Nephron (organoid): ENCODE results near the gene AATF.

Experiments
- H3K27ac Mint-ChIP-seq, 3 experiments: 2 replicates each; pipeline ENCODE4 v1.8.0; 2020; ENCODE audit warnings: mixed read lengths in 3 of 3, mild to moderate bottlenecking in 2 of 3, moderate library complexity in 1 of 3
- H3K27me3 Mint-ChIP-seq: 2 replicates; pipeline ENCODE4 v1.8.0; 2021; ENCODE audit warnings: low read depth, mild to moderate bottlenecking, moderate library complexity, mixed read lengths
- H3K36me3 Mint-ChIP-seq: 2 replicates; pipeline ENCODE4 v1.8.0; 2020; ENCODE audit warnings: low read depth, mixed read lengths
- H3K4me1 Mint-ChIP-seq: 2 replicates; pipeline ENCODE4 v1.8.0; 2020; ENCODE audit warnings: mixed read lengths
- H3K4me3 Mint-ChIP-seq, 3 experiments: 2 replicates each; pipeline ENCODE4 v1.8.0; 2020; ENCODE audit warnings: mild to moderate bottlenecking in 3 of 3, mixed read lengths in 3 of 3, moderate library complexity in 2 of 3
- H3K9me3 Mint-ChIP-seq: 2 replicates; pipeline ENCODE4 v1.8.0; 2020; ENCODE audit warnings: mixed read lengths
- TF ChIP-seq, protein P1 (sequence below), 3 experiments: fragments of 200-600 bp; sonication (generic); IDR thresholded peaks; one replicate each; pipeline ENCODE4 v1.5.0; 2021; ENCODE audit warnings: antibody characterized with exemption in 3 of 3; ENCODE audit not compliant: unreplicated experiment in 3 of 3

The AATF gene

DNA sequence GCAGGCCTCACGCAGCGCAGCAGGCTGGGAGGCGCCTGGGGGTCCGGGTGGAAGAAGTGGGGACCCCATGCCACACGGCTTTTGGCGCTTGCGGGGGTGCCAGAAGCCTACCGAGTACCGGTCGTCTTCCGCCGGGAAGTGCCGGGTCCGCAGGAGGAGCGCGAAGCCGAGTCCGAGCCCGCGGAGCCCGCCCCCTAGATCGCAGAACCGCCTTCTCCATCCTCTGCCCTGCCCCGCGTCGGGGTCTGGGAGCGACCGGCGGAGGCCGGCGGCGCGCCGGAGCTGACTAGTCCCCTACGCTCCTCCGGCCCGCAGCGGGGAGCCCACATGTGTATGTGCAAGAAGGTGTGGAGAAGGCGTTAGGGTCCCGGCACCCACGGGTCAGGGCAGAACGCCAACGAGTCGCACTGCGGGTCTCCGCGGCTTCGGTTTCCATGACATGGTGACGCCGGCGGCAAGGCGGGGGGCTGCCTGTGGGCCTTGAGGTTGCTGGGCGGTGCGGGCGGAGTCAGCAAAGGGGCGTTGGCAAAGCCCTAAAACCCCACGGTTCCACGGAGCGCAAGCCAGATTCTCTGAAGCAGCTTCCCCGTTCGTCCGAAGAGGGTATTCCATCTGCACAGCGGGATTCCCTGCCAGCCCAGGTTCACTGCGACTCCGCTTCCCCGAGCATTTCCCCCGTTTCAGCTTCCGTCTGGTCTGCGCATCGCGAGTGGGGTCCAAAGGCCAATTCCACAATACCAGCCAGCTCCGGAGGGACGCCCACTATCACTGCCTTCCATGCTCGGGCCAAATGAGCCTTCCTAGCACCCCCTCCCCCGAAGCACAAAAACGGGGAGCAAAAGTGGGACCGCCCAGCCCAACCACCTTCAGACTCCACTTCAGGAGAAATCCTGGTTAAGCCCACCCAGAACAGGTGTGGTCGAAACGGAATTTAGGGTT lies 13.8 kb upstream of the AATF start:
- Mint-ChIP-seq H3K27ac (peak overlapping the region; percentile 55 to 97 (median 91)), H3K4me1 (peaks cover 62% of the 10 kb centered on the region), H3K9me3 (peaks cover 3% of the 10 kb centered on the region)

DNA sequence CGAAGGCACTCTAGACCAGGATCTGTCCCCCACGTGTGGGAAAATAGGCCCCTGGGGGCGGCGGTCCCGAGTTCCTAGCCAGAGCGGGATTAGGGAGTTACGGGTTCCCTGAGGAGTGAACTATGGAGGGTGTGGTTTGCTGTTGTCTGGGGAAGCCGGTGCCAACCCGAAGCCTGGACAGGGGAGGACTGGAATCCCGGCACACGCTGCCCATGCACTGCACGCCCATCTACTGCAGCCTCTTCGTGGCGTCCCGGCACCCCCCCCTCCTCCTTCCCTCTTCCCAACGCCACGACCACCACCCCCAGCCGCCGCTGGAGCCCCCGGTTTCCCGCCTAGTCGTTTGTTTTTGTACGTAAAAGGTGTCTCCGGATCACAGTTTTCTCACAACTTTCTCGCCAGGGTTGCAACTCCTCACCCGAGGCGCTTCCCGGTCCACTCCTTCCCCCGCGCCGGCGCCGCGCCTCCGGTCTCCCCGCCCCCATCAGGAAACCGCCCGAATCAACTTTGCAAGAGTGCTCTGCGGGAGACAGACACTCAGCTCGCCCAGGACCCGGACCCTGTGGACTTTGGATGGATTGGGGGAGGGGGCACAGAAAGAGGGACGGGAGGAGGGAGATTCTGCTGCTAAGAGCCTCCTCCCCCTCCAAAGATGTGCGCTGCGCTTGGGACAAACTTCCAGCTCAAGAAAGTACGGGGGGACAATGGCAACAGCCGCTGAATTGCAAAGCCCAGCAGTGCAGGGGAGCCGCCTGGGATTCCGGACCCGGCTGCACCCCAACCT lies 12.9 kb upstream of the AATF start:
- TF ChIP-seq, protein P1, sequence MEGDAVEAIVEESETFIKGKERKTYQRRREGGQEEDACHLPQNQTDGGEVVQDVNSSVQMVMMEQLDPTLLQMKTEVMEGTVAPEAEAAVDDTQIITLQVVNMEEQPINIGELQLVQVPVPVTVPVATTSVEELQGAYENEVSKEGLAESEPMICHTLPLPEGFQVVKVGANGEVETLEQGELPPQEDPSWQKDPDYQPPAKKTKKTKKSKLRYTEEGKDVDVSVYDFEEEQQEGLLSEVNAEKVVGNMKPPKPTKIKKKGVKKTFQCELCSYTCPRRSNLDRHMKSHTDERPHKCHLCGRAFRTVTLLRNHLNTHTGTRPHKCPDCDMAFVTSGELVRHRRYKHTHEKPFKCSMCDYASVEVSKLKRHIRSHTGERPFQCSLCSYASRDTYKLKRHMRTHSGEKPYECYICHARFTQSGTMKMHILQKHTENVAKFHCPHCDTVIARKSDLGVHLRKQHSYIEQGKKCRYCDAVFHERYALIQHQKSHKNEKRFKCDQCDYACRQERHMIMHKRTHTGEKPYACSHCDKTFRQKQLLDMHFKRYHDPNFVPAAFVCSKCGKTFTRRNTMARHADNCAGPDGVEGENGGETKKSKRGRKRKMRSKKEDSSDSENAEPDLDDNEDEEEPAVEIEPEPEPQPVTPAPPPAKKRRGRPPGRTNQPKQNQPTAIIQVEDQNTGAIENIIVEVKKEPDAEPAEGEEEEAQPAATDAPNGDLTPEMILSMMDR (IDR thresholded peaks at IDR 0.05; ENCODE audit: unreplicated experiment in 3 of 3) = no peak
- peaks cover 56% of the 10 kb centered on the region for H3K4me1 Mint-ChIP-seq
- H3K9me3 Mint-ChIP-seq = peaks cover 3% of the 10 kb centered on the region
- peaks cover 4% of the 10 kb centered on the region for H3K36me3 Mint-ChIP-seq
- H3K4me3 Mint-ChIP-seq = peak overlapping the region; percentile 64 to 94 (median 92)
- peaks cover 100% of the 10 kb centered on the region for H3K27me3 Mint-ChIP-seq
- peak overlapping the region; percentile 55 to 97 (median 91) for H3K27ac Mint-ChIP-seq

More for the DNA sequence above, 13.8 kb upstream of the AATF start:
- H3K36me3 Mint-ChIP-seq = peaks cover 2% of the 10 kb centered on the region
- H3K27me3 Mint-ChIP-seq = peaks cover 100% of the 10 kb centered on the region
- TF ChIP-seq, protein P1 (IDR thresholded peaks at IDR 0.05; ENCODE audit: unreplicated experiment in 3 of 3) = no peak
- peak overlapping the region; percentile 64 to 94 (median 92) for H3K4me3 Mint-ChIP-seq

DNA sequence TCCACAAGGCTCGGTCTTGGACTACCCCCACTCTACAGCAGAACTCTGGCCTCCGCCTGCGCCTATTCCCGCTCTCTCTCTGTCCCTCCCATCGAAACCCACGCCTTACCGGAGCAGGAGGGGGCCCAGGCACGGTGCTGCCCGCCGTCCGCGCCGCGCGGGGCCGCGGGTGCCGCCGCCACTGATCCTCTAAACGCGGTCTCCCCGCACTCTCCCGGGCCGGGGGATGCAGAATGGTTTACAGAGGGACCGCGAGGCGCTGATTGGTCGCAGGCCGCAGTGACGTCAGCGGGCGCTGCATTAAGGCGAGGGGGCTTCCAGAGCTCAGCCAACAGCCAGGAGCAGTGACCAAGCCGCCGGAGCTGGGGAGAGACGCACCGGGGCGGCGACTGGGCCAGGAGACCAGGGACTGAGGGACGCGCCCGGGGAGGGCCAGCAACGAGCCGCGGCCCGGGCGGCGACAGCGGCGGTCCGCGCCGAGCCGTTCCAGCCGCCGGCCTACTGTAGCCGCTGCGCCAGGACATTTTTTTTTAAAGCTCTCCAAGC lies 12.2 kb upstream of the AATF start:
- peaks cover 7% of the 10 kb centered on the region for H3K36me3 Mint-ChIP-seq
- peaks cover 3% of the 10 kb centered on the region for H3K9me3 Mint-ChIP-seq
- TF ChIP-seq, protein P1 (IDR thresholded peaks at IDR 0.05; ENCODE audit: unreplicated experiment in 3 of 3) = no peak
- peaks cover 100% of the 10 kb centered on the region for H3K27me3 Mint-ChIP-seq
- peak overlapping the region; percentile 64 to 94 (median 92) for H3K4me3 Mint-ChIP-seq
- H3K27ac Mint-ChIP-seq = peak overlapping the region in 2 of 3 experiments; percentile 91 to 97
- peaks cover 54% of the 10 kb centered on the region for H3K4me1 Mint-ChIP-seq

DNA sequence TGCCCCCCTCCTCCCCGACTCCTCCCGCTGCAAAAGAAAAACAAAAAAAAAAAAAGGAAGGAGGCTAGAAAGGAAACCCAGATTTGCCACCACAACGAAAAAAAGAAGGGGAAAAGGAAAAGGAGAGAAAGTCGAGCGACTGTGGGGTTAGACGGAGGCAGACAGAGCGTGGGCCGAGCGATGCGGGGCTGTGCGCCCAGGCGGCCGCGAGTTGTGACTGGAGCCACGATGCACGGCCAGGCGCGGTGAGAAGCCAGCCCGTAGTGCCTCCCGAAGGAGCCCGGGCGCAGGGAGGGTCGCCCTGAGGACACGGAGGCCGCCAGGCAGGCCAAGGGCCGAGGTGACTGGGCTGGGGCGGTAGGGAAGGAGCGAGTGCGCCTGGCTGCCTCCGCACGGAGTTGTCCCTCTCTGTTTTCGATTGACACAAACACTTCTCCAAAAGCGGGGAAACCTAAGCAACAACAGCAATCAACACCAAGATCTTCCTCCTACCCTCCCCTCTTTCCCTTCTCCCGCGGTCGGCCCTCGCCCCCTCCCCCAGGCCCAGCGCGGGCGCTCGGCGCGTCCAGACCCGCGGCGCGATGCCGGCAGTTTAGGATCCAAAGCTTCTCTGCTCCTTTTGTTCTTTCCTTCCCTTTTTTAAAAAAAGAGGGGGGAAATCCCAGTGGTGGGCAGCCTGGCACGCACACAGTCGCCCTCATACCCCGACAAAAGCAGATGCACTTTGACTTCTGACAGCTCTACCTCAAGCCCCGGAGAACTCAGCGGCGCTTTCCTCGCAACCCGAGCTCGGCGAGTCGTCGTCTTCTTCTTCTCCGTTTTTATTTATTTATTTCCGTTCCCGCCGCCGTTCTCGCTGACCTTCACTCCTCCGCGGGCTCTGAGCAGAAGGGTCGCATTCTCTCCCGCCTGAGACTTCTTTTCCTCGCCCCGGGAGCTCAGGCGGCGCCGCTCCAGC lies 11.5 kb upstream of the AATF start, which contains the start of gene LHX1:
LHX1 (plus strand) TSS at position 475 of the 958 bp plus-strand sequence. CDS start 723 bp downstream, outside the sequence.
- H3K9me3 Mint-ChIP-seq = peaks cover 3% of the 10 kb centered on the region
- peak within 1 kb of the TSS in 2 of 3 experiments; percentile 91 to 97 for H3K27ac Mint-ChIP-seq
- peaks cover 100% of the 10 kb centered on the region for H3K27me3 Mint-ChIP-seq
- H3K4me1 Mint-ChIP-seq = peaks cover 50% of the 10 kb centered on the region
- TF ChIP-seq, protein P1 (IDR thresholded peaks at IDR 0.05; ENCODE audit: unreplicated experiment in 3 of 3) = no peak
- H3K4me3 Mint-ChIP-seq = peak within 1 kb of the TSS; percentile 64 to 94 (median 92)
- H3K36me3 Mint-ChIP-seq = peaks cover 10% of the 10 kb centered on the region
